Endothelial cell of umbilical vein (primary cell): ENCODE measurements around the gene FAAH. TPM values are rescaled to one million over a fixed set of nuclear protein-coding genes. Genes with fewer than 3 reads are reported as not detected.

Experiments
- BruUV-seq: library from RNA; stranded (reverse); fragments of 400-500 nt; replicated peaks from 2 replicates; lab custom pipeline; 2021; lab: Mats Ljungman, UMichigan
- CTCF ChIA-PET: fragments of 300-600, 350-600 bp; sonication (Branson Sonifier 250); formaldehyde crosslinking; loops from one replicate; lab custom pipeline; 2021; ENCODE audit warnings: antibody characterized with exemption, inconsistent platforms; lab: Charles Lee
- POLR2A ChIA-PET: fragments of 300-600, 350-600 bp; sonication (Branson Sonifier 250); formaldehyde crosslinking; loops from one replicate; lab custom pipeline; 2021; ENCODE audit warnings: antibody characterized with exemption, inconsistent platforms; lab: Charles Lee
- DNase-seq: peaks from one replicate; pipeline ENCODE4 v3.0.0-alpha.2; 2011; ENCODE audit warnings: low read depth, low spot score
- FAIRE-seq: peaks from 2 replicates; lab custom pipeline; 2011; peaks lifted over from hg19 to GRCh38; lab: Jason Lieb, UNC
- H2AFZ ChIP-seq: 2 replicates; pipeline ENCODE4 v1.6.0; 2012; ENCODE audit warnings: low read depth, low read length, control low read depth, inconsistent platforms
- H3K27ac ChIP-seq: 2 replicates; pipeline ENCODE4 v1.5.1; 2011; ENCODE audit warnings: low read depth, mild to moderate bottlenecking, control low read depth, low read length, moderate library complexity; ENCODE audit not compliant: insufficient read depth
- H3K27me3 ChIP-seq, 2 experiments: 2 replicates each; pipeline versions ENCODE4 v1.6.0 to v1.6.1; 2011; ENCODE audit warnings: low read length in 2 of 2, mixed read lengths in 1 of 2; ENCODE audit not compliant: control insufficient read depth in 2 of 2, insufficient read depth in 2 of 2
- H3K36me3 ChIP-seq, 2 experiments: 2 replicates in 1 of 2; 3 replicates in 1 of 2; pipeline ENCODE4 v1.5.1; 2011; ENCODE audit warnings: low read length in 2 of 2, mild to moderate bottlenecking in 1 of 2, moderate library complexity in 1 of 2; ENCODE audit not compliant: control insufficient read depth in 2 of 2, insufficient read depth in 2 of 2; ENCODE audit errors: extremely low read depth in 1 of 2
- H3K4me1 ChIP-seq: 3 replicates; pipeline ENCODE4 v1.5.1; 2011; ENCODE audit warnings: mild to moderate bottlenecking, low read length; ENCODE audit not compliant: control insufficient read depth, insufficient read depth; ENCODE audit errors: extremely low read depth
- H3K4me2 ChIP-seq: 2 replicates; pipeline ENCODE4 v1.6.1; 2011; ENCODE audit warnings: low read length, control low read depth, mixed read lengths; ENCODE audit not compliant: insufficient read depth
- H3K4me3 ChIP-seq, 3 experiments: fragments of 200-600 bp in 1 of 3; sonication (generic), shearing (Covaris generic) in 1 of 3; replicated peaks in 1 of 3; 2 replicates each; pipeline ENCODE4 v1.5.1; 2011 to 2016; ENCODE audit warnings: control low read depth in 3 of 3, low read length in 3 of 3, mild to moderate bottlenecking in 2 of 3, inconsistent platforms in 1 of 3, low read depth in 1 of 3, moderate library complexity in 1 of 3; ENCODE audit not compliant: insufficient read depth in 1 of 3
- H3K79me2 ChIP-seq: 2 replicates; pipeline ENCODE4 v1.6.0; 2012; ENCODE audit warnings: low read length, inconsistent platforms; ENCODE audit not compliant: control insufficient read depth, insufficient read depth
- H3K9ac ChIP-seq: replicated peaks from 2 replicates; pipeline ENCODE3; 2011; ENCODE audit warnings: low read length, control low read depth; ENCODE audit not compliant: insufficient read depth; ENCODE audit errors: extremely low read depth
- H3K9me1 ChIP-seq: replicated peaks from 3 replicates; pipeline ENCODE4 v1.6.0; 2011; ENCODE audit warnings: mild to moderate bottlenecking, low read length; ENCODE audit not compliant: control insufficient read depth, insufficient read depth; ENCODE audit errors: extremely low read depth
- H3K9me3 ChIP-seq: replicated peaks from 2 replicates; pipeline ENCODE4 v1.5.1; 2012; ENCODE audit warnings: low read length, inconsistent platforms; ENCODE audit not compliant: control insufficient read depth, insufficient read depth
- H4K20me1 ChIP-seq: replicated peaks from 2 replicates; pipeline ENCODE3; 2011; ENCODE audit warnings: mild to moderate bottlenecking, low read length; ENCODE audit not compliant: control insufficient read depth, insufficient read depth; ENCODE audit errors: extremely low read depth
- EZH2 ChIP-seq: IDR thresholded peaks from 2 replicates; pipeline ENCODE4 v1.6.1; 2012; ENCODE audit warnings: borderline replicate concordance, low read depth, mild to moderate bottlenecking, moderate library complexity, low read length, inconsistent platforms; ENCODE audit not compliant: severe bottlenecking
- FOS ChIP-seq: IDR thresholded peaks from 2 replicates; pipeline ENCODE4 v1.6.1; 2011; ENCODE audit warnings: mild to moderate bottlenecking, low read length, moderate library complexity, borderline replicate concordance; ENCODE audit not compliant: insufficient read depth
- GATA2 ChIP-seq: IDR thresholded peaks from 2 replicates; pipeline ENCODE4 v1.7.0; 2011; ENCODE audit warnings: low read depth, mild to moderate bottlenecking, moderate library complexity, mixed read lengths, low read length; ENCODE audit not compliant: insufficient read length, insufficient read depth
- JUN ChIP-seq: IDR thresholded peaks from 2 replicates; pipeline ENCODE4 v1.6.1; 2011; ENCODE audit warnings: borderline replicate concordance, low read depth; ENCODE audit not compliant: insufficient read length, insufficient read depth
- MAX ChIP-seq: IDR thresholded peaks from 2 replicates; pipeline ENCODE4 v1.6.1; 2011; ENCODE audit not compliant: insufficient read depth, insufficient read length
- MYC ChIP-seq: IDR thresholded peaks from one replicate; pipeline ENCODE4 v1.6.1; 2011; ENCODE audit warnings: mild to moderate bottlenecking, low read depth, low read length
- POLR2A ChIP-seq: IDR thresholded peaks from 2 replicates; pipeline ENCODE4 v1.6.1; 2012; ENCODE audit warnings: low read depth, mild to moderate bottlenecking, control low read depth, low read length
- POLR2AphosphoS5 ChIP-seq: IDR thresholded peaks from 2 replicates; pipeline ENCODE4 v1.6.1; 2012; ENCODE audit warnings: low read depth, mild to moderate bottlenecking, control low read depth, low read length, moderate library complexity; ENCODE audit not compliant: insufficient read depth
- dilution Hi-C: fragments of 300-500 bp; cut with MboI; formaldehyde crosslinking; loops from one replicate; pipeline ENCODE4 v1.15.0; 2019; ENCODE audit warnings: low sequenced_read_pairs; ENCODE audit not compliant: extremely low pct_ligation_motif_present
- intact Hi-C: fragments of 100-400 bp; cut with micrococcal nuclease; formaldehyde crosslinking; loops from one replicate; pipeline ENCODE4 v1.10.0; 2022
- polyA plus RNA-seq, 4 experiments: library from polyadenylated mRNA; depleted of rRNA in 3 of 4; stranded (reverse) in 3 of 4; unstranded in 1 of 4; fragments of >200 nt; gene quantifications; 2 replicates each; pipeline versions ENCODE4 v1.2.1 to v1.2.3, GENCODE V29; 2011 to 2012; ENCODE audit warnings: missing spikeins in 1 of 4
- total RNA-seq: library from RNA; stranded (reverse); gene quantifications from 2 replicates; pipeline ENCODE4 v1.2.3, GENCODE V29; 2021
- TF ChIP-seq, protein P1 (sequence below), 2 donors: IDR thresholded peaks; 1 replicate in 1 of 2; 2 replicates in 1 of 2; pipeline ENCODE4 v1.5.1; 2011; ENCODE audit warnings: low read length in 2 of 2, mild to moderate bottlenecking in 2 of 2, moderate library complexity in 2 of 2, control low read depth in 1 of 2, inconsistent platforms in 1 of 2, low read depth in 1 of 2; ENCODE audit not compliant: insufficient read depth in 1 of 2; ENCODE audit errors: extremely low read depth in 1 of 2

The FAAH gene
- total and polyA plus RNA-seq, 2 donors (not counting 3 experiments of a cell fraction or from before 2014, with no cell fraction given): 0.47 to 1.5 TPM

DNA sequence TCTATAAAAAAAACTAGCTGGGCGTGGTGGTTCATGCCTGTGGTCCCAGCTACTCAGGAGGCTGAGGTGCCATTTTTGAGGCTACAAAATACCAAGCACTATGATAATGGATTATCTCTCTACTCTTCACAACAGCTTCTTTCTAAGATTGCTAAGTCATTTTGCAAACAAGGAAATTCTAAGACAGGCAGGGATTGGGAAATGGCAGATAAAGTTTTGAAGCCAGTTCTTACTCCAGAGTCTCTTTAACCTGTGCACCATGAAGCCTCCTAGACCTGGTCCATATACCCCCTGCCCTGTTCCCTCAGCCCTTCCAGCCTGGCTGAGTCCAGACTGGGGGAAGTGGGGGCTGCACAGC lies 56.0 kb downstream of the FAAH start:
- peaks cover 65 to 75% of the 10 kb centered on the region in 2 experiments for H3K27me3 ChIP-seq
- no TSS peak for BruUV-seq
- no peak for TF ChIP-seq POLR2A
- no peak for TF ChIP-seq JUN
- no peak for TF ChIP-seq MAX
- TF ChIP-seq GATA2: no peak
- TF ChIP-seq MYC: no peak
- no peak for TF ChIP-seq FOS
- no peak for TF ChIP-seq POLR2AphosphoS5
- TF ChIP-seq, protein P1, sequence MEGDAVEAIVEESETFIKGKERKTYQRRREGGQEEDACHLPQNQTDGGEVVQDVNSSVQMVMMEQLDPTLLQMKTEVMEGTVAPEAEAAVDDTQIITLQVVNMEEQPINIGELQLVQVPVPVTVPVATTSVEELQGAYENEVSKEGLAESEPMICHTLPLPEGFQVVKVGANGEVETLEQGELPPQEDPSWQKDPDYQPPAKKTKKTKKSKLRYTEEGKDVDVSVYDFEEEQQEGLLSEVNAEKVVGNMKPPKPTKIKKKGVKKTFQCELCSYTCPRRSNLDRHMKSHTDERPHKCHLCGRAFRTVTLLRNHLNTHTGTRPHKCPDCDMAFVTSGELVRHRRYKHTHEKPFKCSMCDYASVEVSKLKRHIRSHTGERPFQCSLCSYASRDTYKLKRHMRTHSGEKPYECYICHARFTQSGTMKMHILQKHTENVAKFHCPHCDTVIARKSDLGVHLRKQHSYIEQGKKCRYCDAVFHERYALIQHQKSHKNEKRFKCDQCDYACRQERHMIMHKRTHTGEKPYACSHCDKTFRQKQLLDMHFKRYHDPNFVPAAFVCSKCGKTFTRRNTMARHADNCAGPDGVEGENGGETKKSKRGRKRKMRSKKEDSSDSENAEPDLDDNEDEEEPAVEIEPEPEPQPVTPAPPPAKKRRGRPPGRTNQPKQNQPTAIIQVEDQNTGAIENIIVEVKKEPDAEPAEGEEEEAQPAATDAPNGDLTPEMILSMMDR (IDR thresholded peaks at IDR 0.05; ENCODE audit: extremely low read depth in 1 of 2, insufficient read depth in 1 of 2, low read depth in 1 of 2, low read length in 2 of 2): no peak
- TF ChIP-seq EZH2: no peak

More for the DNA sequence above, 56.0 kb downstream of the FAAH start:
- POLR2A ChIA-PET: no interaction called here
- Histone ChIP-seq H2AFZ (no peak overlapping the region), H3K79me2 (no peaks in the 10 kb centered on the region), H3K4me2 (no peak overlapping the region), H3K9ac (no peak overlapping the region), H3K27ac (no peak overlapping the region), H3K4me3 (no peak overlapping the region), H3K36me3 (no peaks in the 10 kb centered on the region), H3K9me1 (no peaks in the 10 kb centered on the region), H3K9me3 (no peaks in the 10 kb centered on the region), H4K20me1 (no peaks in the 10 kb centered on the region), H3K4me1 (no peaks in the 10 kb centered on the region)
- CTCF ChIA-PET: interaction anchor here (0.8 to 2.1 kb wide), 8 partner anchors 9 to 83 kb away, joined by 3 to 11 read pairs (median 4); no protein-coding TSS in a partner anchor
- no peak for FAIRE-seq
- dilution Hi-C loops: no loop called here
- no peak for DNase-seq
- intact Hi-C loops: no loop called here
